ENCODE measurements around the gene KIF26B.

DNA sequence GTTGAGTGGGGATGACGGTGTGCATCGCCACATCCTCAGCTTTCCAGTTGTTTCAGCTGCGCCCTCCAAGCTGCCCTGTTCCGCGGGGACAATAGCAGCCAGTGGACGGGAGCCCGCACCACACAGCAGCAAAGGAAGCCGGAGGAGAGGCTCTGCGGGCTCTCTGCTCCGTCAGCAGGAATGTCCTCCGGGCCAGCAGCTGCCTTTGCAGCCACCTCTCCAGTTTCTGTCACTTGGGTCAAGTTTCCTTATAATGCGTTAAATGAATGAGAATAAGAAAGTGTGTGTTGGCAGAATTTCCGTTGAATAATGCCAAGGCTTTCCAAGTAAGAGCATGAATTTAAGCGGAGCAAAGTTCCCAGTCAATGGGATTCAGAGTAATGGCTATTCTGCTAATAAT lies 263.3 kb downstream of the KIF26B start:
- no peak for TF ChIP-seq TAF1 (IDR thresholded peaks at IDR 0.05; ENCODE audit: low read depth, low read length)
- TF ChIP-seq POLR2AphosphoS5 (IDR thresholded peaks at IDR 0.05; ENCODE audit: low read depth, low read length) = no peak
